Activated CD4-positive, alpha-beta T cell treated with anti-CD3 and anti-CD28 coated beads, Interleukin-2, Interleukin-4, amounts not matched to agents 100 ng/mL and 50 ng/mL, durations not matched to agents 16 hours and 8 hours (primary cell): ENCODE data around the gene SHF.

ENCODE experiments used
- DNase-seq: peaks from one replicate; pipeline ENCODE4 v3.0.0-alpha.2; 2020; ENCODE audit warnings: low spot score

Gene SHF

DNA sequence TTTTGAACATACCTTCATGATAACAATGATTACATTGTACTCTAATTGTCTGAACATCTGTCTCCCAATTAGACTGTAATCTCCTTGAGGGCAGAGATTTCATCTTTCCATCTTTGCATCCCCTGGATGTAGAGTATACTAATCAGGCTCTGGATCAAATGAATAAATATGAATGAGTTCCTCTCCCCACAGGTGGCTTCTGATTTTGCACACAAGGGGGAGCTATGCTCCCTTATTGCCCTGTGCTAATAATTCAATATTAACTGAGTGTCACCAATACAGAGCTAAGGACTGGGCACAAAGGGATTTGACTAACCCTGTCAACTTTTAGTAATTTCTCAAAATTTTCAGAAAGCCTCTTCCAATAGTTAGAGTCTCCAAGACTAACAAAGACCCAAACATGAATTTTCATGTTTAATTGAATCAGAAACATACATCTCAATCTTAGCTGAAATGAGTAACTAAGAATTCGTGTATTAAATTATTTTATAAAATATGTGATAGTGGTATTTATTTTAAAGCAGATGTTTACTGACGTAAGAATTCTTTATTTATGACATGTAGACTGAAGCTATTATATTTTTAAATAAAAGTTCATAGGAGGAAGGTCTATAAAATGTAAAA is 61.1 kb downstream of the SHF start:
- peak; percentile 34 for DNase-seq

DNA sequence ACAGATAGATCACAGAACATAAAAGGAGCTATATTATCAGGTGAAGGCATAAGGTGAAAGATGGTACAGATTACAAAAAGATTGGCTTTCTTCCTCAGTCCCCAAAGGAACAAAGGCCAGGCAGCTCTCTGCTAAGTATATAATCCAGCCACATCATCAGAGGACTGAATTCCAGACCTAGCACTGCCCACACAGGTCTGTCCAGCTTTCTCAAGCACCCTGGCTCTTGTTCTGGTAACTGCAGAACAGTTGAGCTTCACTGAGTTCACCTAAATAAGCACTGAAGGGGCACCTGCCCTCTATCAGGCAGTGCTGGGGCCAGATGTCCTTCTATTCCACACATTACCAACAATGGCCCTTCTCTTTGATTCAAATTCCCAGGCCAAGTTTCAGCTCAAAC is 64.4 kb downstream of the SHF start:
- DNase-seq = no peak

DNA sequence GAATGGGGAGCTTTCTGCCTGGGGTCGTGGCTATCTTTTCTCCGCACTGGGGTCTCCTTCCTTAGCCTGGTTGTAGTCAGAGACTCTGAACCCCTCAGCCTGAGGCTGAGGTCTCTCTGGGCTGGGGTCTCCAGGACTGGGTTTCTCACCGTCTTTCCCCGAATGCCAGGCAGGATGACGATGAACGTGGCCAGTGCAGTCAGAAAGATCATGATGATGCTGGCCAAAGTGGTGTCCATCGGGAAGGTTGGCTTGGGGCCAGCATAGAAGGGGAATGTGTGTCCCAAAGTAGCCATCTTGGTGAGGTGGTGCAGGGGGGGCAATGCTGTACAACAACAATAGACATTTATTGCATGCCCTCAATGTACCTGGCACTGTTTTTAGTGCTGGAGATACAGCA is 65.0 kb downstream of the SHF start:
- no peak for DNase-seq

DNA sequence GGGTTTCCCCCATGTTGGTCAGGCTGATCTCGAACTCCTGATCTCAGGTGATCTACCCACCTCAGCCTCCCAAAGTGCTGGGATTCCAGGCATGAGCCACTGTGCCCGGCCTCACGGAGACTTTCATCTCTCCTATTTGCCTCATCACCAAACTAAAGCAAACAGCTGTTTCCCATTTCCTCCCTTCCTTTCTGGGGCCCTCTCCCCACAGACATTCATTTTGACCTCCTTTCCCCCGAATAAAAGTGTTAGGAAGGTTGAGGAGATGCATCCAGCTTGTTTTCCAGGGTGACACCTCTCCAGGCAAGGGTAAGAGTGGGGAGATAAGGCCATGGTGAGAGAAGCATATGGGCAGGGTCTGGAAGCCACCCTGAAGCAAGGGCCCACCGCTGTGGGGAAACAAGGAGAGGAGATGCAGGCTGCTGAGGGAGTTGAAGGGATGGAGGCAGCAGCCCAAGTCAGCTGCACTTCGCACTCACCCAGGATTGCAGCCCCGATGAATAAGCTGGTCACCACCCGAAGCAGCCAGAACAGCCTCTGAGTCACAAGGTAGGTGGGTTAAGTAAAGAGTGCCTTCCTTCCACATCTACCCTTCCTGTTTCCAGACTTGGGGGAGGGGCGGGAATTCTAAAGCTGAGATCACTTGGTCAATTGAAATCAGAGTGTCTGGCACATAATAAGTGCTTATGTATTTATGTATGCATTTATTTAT is 65.9 kb downstream of the SHF start:
- no peak for DNase-seq

DNA sequence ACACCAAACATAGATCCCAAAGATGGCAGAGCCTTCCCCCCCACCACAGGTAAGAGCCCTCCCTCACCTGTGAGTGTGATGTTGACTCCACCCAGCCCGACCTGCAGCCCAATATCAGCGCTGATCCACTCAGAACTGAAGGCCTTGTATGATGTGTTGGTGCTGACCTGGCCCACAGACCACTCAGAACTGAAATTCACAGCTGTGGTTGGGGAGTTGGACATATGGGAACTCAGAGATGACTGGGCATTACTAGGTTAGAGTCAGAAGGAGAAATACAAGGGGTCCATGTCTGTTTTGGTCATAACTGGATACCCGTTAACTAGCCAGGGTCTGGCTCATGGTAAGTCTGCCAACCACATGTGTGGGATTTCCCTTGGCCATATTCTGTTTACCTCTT is 66.7 kb downstream of the SHF start:
- no peak for DNase-seq

DNA sequence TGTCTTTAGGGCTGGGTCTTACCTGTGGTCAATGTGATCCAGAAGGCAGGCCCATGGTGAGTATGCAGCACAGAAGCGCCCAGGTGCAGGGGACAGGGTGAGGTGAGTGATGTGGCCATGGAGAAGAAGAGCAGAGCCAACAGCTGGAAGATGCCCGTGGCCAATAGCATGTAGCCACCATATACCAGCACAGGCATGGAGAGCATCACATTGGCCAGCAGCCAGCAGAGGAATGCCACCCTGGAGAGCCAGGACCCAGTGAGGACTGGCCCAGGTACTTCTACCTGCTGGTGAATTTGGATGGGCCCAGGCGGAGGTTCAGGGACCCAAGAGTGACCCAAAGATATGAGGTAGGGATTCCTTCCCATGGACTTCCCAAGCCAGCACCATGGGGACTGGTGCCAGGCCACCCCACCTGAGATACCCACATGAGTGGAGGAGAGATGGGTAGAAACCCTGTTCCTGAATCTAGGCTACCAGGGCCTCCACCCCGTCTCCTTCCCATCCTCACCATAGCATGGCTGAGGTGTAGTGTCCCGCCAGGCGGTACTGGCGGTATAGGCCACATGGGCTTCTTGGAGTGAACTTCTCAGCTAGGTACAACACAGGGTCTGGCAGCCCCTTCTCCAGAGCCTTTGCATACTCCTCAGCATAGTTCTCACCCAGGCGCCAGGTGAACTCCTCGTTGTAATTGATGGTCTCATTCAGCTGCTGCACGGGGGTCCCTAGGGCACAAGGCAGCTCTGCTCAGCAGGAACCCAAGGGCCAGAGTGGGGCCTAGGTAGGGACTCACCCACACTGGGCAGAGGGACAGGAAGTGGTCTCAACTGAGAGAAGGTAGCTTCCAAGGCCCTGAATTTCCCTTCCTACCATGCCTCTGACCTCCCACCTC is 67.4 kb downstream of the SHF start:
- DNase-seq = no peak

DNA sequence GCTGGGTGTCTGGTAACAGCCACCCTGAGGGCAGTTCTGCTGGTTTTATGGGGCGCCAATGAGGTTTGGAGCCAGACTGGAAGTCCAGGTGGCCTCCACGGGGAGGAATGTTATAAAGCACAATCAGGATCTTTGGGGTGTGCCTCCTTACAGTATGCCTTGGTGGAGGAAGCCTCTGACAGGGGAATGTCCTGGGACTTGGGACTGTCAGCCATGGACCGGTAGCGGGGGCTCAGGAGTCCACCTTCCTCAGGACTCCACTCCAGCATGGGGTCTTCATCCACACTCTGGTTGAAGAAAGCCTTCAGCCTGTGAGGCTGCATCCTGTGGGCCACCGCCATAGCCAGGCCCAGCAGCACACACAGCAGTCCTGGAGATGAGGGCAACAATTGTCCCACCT is 68.8 kb downstream of the SHF start:
- no peak for DNase-seq

DNA sequence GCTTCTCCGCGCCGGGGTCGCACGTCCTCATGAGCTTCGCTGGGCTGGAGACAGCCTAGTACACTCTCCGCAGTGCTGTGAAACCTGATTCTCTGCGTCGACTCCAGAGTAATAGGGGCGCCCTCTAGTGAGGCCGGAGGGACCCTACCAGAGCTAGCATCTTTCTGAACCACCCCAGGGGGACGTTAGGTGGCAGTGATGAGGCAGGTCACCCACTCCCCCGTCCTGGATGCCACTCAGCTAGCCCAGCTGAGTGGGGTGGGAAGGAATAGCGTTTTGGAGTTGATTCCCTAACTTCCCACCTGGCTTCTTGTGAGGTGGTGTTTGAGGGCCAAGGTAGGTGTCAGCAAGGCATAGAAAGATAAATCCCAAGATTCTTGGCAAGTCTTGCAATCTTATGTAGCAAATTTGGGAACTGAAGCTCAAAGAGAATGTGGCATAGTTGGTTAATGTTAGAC is 69.6 kb downstream of the SHF start:
- peak; percentile 89 for DNase-seq

DNA sequence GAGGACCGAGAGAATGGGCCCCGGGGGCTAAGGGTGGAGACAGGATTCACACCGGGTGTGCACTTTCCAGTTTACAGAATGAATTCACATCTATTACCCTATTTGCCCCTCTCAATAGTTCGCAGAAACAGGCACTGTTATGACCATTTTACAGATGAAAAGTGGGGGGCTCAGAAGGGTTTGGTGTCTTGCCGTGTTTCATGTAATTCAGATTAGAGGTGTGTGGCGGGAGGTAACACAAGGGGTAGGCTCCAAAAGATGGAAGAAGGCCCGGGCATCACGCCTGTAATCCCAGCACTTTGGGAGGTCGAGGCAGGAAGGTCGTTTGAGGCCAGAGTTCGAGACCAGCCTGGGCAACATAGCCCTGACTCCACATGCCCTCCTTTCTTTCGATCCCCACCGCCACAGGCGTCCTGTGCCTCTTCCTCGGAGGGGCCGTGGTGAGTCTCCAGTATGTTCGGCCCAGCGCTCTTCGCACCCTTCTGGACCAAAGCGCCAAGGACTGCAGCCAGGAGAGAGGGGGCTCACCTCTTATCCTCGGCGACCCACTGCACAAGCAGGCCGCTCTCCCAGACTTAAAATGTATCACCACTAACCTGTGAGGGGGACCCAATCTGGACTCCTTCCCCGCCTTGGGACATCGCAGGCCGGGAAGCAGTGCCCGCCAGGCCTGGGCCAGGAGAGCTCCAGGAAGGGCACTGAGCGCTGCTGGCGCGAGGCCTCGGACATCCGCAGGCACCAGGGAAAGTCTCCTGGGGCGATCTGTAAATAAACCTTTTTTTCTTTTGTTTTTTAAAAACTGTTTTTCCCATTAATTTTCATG is 70.2 kb downstream of the SHF start:
- DNase-seq = no peak
